GM19455 (cell line): ENCODE results near the gene DLX3.

ENCODE experiments used
- ATAC-seq: cut with Tn5 transposase; IDR thresholded peaks from one replicate; pipeline ENCODE4 v1.9.1; 2021; ENCODE audit not compliant: unreplicated experiment

DLX3 gene

DNA sequence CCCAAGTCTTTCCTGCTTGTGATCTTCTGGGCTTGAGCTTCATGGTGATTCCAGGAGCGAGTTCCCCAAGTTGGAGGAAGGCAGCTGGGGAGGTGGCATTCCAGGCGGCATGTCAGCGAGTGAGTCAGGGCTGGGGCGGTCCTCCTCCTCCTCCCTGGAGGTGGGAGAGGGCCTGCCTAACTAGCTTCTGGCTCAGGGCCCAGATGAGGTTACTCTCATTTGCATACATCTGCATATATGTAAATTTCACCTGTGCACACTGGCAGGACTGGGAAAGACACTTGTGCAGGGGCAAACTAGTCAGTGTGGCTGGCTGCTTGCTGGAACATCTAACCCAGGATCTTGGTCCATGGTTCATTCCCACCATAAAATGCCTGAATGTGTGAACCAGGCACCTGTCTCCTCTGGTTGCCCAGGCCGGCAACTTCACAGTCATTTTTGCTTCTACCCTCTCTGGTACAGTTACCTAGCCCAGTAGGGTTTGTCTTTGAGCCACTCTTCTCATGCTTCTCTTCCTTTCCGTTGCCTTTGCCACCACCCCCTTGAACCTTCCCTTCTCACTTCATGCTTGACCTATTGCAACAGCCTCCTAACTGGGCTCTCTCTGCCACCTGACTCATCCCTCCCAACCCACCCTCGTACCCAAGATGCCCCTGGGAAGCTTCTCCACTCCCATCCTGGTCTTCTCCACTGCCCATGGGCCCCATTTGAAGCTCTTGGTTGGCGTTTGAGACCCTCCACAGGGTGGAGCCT is 35.7 kb downstream of the DLX3 start:
- ATAC-seq = no peak

DNA sequence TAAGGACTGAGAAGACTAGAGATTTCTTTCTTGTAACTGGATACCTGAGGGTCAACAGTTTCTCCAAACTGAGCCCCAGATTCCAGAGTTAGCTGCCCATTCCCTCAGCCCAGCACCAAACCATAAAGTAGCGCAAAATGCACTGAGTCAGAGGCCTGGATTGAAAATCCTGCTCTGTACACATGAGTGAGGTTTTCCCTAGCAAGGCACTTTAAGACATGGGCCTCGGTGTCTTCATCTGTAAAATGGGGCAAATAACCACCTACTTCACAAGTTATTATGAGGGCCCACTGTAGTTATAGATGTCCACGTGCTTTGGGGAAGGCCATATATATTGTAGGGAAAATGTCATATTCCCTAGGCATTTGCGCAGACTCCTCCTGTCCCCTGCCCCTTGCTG is 36.3 kb downstream of the DLX3 start:
- ATAC-seq = no peak

DNA sequence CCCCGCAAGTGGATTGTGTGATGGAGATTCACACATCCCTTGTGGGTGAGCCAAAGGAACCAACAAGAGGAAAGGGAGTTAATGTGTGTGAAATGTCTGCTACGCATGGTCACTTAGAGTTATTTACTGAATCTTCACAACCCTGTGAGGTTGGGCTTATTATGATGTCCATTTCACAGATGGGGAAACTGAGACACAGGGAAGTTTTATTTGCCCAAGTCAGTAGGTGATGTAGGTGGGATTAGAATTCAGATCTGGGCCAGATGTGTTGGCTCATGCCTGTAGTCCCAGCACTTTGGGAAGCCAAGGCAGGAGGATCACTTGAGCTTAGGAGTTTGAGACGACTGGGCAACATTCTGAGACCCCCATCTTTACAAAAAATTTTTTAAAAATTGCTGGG is 37.7 kb downstream of the DLX3 start:
- ATAC-seq = no peak

DNA sequence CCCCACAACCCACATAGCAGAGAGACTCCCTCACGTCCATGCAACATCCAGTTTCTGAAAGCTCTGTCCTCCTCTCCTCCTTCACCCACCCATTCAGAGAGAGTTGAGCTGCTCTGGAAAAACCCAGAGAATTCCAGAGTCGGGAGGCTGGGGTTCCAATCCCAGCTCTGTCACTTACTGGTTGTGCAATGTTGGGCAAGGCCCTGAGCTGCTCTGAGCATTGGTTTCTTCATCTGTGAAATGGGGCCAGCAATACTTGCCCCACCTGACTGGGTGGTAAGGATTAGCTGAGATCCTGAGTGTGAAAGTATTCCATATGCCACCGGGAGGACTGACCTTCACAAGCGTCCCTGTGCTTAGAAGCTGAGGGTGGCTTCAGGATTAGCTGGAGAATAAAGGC is 38.2 kb downstream of the DLX3 start:
- ATAC-seq = no peak

DNA sequence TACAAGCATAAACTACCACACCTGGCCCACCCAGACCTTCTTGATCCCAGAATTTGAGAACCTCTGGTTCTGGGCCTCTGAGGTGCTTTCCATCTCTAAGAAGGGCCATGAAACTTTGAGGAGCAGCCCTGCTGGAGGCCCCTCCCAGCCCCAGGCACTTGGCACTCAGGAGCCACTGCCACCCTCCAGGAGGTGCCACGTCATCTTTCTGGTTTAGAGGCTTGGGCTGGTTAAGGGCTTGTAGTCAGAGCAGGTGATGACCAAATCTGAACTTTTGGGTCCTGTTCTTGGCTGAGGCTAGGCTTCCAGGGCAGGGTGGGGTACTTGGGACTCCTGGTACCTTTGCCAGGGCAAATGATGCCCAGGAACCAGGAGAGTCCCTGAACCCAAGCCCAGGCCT is 39.9 kb downstream of the DLX3 start:
- no peak for ATAC-seq

DNA sequence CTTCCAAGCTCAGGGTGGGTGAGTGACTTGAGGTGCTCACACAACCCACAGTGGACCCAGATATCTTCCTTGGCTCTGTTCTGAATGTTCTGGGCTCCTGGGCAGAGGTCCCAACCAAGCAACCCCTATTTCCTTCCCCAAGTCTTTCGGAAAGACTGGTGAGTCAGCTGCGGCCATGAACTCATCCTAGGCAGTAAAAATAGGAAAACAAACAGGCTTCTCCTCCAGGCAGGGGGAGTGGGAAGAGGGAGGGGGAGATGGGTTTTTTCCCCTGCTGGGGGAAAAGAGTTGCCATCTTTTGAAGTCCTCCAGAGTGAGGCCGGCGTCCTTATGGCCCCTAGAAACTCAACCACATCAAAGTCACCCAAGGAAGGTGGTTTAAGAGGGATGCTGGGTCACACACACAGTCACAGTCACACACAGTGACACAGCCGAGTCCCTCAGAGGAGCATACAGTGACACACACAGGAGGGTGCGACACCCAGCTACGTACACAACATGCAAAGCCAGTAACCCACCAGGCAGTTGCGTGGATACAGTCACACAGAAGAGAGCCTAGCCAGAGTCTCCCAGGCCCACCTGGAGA is 42.0 kb downstream of the DLX3 start:
- ATAC-seq = no peak

DNA sequence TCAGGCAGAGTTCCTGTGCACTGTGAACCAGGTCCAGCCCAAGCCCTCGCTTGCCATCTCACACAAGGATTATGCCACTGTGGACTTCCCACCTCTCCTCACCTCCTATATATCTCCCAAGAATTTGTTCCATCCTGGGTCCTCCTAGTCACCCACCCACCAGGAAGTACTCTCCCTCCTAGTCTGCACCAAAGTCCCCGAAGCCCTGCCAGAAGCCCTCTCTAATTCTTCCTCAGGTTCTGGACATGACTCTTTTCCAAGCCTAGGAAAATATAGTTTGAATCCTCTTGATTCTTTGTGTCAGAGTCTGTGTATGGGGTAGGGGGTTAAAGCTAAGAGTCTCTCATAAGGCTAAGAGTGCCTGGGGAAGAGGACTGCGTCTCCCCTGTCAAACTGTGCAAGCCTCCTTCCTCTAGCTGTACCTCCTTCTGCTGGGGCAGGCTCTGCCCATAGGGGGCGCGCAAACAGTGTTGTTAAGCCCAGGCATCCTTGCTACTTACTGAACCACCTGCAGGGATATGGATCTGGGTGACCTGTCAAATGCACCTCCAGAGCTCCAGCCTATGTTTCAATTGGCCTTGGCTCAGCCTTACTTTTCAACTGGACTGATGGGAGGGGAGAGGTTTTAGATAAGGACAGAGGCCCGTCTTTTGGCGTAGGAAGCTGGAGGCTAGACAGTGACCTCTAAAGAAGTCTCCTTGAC is 42.7 kb downstream of the DLX3 start:
- no peak for ATAC-seq

DNA sequence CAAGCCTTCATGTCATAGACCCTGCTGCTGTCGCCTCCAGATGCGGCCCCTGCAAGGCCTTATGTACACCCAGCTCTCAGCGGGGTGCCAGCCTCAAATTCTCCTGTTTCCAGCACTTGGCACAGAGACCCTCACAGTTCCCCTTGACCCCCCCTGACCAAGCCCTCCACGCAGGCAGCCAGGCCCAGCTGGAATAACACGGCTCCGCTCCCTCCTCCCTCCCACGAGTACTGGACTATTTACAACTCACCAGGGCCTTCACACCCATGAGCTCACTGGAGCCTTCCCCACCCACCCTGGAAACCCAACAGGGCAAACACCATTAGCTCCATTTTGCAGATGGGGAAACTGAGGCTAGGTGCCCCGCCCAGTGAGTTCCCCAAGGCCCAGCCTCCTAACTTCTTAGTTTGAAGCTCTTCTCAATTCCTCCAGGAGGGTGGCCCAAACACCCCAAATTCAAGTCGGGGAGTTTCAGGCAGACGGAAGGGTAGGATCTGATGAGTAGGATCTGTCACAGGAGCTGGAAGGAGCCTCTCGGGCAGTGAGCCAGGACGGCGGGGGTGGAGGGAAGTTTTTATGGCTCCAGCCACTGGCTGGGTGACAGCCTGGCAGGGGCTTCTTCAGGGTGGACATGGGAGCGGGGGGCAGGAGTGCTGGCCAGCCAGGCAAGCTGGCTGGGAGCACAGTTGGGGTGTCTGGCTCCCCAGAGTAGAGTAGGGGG is 43.5 kb downstream of the DLX3 start:
- ATAC-seq = no peak

DNA sequence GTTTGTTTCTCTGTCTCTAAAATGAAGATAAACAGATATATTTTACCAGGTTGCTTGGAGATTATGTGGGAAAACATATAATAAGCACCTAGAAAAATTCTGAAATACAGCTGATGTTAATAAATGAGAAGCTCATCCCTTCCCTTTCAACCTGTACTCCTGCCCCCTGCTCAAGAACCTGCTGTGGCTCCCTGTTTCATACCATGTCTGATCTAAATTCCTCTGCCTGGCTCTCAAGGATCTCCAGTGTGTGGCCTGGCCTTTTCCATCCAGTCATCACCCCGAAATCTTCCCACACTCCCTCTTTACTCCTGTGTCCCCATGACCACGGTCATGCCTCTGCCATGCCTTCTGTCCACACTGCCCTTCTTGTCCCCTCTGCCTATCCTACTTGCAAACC is 45.4 kb downstream of the DLX3 start:
- ATAC-seq = no peak

DNA sequence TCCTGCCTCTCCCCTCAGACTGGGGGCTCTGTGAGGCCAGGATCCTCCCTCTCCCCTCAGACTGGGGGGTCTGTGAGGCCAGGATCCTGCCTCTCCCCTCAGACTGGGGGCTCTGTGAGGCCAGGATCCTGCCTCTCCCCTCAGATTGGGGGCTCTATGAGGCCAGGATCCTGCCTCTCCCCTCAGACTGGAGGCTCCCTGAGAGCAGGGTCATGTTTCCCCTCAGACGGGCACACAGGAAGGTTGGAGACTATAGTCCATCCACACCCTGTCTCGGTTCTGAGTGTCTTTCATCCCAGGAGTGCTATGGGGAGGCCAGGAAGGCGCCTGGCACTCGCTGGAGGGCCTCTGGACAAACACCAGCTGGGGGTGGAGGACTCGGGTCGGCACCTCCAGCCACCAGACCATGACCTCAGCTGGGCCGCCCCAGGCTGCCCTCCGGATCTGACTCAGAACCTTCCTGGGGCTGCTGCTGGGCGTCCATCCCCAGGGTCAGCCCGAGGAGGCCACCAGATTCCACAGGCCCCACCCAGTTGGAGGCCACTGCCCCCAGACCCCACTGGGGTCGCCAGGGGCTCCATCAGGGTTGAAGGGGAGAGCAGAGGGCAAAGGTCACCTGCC is 48.0 kb downstream of the DLX3 start:
- no peak for ATAC-seq

DNA sequence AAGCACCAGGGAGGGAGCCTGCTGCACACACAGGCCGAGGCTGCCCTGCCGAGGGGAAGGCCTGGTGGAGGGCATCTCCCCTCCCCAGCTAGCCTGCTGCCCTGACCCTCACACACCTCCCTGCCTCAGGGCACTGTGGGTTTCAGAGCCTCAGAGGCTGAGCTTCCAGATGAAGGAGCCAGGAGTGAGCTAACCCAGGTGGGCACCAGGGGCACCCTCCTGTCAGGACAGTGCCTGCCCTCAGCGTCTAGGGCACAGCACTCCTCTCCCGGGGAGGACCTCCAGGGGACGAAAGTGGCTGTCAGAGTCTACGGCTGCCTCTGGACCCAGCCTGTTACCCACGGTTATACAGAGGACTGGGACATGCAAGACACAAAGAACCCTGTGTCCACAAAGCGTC is 48.8 kb downstream of the DLX3 start:
- no peak for ATAC-seq

DNA sequence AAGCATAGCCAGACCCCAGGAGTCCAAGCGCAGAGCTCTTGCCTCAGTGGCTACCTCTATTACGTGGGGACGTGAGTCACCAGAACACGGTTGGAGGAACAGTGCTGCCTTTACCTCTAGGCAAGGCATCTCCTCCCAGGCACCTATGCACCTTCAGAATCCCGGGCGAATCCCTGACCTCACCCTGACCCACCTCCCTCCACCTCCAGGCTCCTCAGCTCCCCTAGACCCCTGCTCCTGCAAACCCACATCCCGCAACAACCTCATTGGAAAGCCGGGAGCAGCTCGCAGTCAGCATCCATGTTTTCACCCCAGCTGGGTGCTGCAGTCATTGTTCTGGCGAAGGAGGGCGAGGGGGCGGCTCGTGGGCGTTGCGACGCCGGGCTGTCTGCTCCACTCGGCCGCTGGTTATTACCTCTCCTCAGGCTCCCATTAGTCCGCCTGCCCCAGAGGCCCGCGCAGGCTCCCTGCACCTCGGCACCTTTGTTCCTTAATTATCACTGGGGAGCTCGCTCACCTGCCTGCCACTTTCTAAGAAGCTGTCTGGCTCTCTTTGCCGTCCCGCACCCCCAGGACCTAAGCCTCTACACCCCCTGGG is 50.7 kb downstream of the DLX3 start:
- no peak for ATAC-seq

DNA sequence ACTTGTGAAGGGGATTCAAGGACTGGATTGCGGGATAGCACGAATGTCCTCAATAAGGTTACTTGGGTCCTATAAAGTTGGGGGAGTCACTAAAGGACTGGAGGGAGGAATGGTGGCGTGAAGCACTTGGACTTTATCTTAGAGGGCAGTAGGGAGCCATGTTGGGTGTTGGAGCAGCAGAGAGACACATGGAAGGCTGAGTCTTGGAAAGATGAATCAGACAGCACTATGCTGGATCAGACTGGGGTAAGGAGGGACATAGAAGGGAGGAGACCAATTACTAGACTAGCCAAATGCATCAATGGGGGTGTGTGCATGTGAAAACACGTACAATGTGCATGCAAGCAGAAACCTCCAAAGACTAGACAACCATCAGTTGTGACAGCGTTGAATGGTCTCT is 52.1 kb downstream of the DLX3 start:
- no peak for ATAC-seq

DNA sequence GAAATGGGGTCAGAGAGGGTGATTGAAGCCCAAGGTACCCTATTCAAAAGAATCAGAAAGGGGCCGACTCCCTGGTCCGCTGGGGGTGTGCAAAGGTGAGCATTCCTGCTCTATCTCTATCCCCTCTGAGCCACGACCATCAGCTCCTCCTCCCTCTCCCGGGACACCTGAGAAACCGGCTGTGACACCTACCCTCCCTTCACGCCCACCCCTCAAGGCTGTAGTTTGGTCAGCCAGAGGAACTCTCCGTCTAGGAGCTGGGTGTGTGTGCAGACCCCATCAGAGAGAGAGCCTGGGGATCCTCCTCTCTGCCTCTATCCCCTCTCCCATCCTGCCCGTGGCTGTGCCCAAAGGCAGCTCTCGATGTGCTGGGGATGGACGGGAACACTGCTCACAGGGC is 53.6 kb downstream of the DLX3 start:
- ATAC-seq = no peak
